Stimulated activated CD8-positive, alpha-beta memory T cell treated with anti-CD3 and anti-CD28 coated beads, Interleukin-4, amount 100 ng/mL, for 4 hours (primary cell): ENCODE results near the gene CDK6.

Experiments
- DNase-seq, 2 donors: peaks; one replicate each; pipeline ENCODE4 v3.0.0-alpha.2; 2020; ENCODE audit warnings: low read depth in 2 of 2, low spot score in 1 of 2

Gene CDK6

DNA sequence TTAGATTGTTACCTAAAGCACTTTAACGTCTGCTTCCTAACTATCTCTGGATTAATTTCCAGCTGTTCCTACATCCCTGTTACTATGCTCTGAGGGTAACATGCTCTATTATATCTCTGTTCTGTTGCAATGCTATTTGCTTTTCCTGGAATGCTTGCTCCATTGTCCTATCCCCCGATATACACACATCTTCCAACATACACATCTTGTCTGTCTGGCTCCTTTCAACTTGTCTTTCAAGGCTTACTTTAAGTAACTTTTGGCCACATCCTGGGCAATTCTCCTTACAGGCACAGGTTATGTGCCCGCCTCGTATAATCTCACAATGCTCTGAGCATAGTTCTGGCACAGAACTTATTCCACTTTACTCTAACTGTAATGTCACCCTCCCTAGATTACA lies 96.2 kb downstream of the CDK6 start:
- no peak for DNase-seq

DNA sequence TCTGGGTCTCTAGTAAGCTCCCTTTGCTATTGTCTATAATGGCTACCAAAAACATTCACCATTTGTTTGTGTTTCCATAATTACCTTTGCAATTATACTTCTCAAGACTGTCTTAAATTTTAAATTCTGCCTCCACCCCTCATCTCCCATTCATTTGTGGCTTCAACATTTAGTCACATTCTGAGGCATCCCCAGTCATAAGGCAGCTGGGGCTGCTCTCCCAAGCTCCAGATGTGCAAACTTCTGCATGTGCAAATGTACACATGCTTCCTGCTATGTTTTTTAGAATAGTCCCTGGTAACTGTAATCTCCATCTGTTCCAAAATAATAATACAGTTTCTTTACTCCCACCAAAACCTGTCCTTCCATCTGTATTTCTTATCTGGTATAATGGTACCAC lies 97.3 kb downstream of the CDK6 start:
- DNase-seq: no peak

DNA sequence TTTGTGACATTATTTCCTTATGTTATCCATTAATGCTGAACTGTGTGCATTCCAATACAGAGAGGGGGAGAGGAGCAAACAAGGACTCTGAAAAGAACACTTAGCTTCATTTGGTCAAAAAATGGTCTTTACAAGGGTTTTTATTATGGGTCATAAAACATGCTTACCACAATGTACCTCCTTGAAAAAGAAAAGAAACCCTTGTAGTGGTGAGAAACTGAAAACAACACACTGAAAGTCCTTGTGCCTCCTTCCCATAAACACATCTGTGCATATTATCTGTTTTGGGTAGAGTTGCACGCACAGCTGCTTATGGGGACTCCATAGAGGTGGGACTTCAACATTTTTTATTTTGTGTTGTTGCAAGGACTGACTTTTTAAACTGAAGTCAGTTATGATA lies 98.7 kb downstream of the CDK6 start:
- DNase-seq: no peak

DNA sequence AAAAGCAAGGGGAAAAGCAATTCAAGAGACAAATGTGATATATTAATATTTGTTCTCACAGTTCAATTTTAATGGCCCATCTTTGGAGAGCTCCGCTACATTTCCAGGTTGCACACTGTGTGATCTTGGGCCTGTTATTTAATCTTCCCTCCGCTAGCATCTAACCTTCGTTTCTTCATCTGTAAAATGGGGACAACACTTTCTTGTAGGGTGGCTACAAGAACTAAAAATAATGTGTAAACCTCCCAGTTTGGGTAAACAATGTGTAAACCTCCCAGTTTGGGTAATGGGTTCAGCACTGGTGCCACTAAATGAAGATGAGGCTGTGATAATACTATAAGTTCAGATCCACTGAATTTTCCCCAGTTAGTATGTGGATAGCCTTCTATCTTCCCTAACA lies 99.5 kb downstream of the CDK6 start:
- no peak for DNase-seq

DNA sequence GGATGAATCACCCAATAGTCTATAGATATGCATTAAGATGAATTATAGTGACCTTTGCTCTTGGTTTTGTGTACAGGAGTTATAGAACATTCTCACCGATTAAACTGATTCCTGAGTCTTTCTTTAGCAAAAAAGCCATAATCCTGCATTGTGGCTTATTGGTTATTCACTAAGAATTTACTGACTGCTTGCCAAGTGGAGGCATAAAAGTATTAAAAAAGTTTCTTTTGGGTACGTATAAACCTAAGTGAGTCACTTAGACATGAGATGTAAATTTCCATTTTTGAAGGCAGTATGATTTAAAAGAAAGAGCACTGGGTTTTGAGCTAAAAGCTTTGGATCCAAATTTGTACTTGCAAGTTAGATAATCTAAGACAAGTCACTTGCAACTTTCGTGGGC lies 100.7 kb downstream of the CDK6 start:
- DNase-seq: no peak

DNA sequence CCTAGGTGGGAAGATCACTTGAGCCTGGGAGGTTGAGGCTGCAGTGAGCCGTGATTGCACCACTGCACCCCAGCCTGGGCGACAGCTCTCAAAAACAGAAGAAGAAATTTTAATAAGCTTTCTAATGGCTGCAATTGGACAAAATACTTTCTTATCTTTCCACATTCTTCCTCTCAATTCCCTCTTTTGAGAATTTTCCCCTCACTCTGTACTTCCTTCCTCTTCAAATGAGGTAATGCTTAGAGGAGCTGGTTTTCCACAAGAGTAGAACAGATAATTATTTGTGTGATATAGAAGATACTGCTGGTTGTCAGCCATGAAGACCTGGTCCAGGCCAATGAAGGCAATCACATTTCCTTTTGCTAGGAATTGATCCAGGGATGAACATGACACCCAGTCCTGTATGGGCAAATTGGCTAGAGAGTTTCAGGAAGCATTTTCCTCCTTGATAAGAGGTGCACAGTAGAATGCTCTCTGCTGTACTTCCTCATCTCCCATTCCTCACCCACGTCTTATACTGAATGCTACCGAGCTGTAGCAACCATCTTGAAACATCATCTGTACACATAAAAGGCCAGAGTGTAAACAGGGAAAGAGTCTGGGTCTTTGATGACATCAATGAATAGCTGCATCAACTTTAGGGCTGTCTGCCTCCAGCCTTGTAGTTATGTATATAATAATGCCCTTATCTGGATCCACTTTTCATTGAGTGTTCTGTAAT lies 103.9 kb downstream of the CDK6 start:
- DNase-seq: no peak

DNA sequence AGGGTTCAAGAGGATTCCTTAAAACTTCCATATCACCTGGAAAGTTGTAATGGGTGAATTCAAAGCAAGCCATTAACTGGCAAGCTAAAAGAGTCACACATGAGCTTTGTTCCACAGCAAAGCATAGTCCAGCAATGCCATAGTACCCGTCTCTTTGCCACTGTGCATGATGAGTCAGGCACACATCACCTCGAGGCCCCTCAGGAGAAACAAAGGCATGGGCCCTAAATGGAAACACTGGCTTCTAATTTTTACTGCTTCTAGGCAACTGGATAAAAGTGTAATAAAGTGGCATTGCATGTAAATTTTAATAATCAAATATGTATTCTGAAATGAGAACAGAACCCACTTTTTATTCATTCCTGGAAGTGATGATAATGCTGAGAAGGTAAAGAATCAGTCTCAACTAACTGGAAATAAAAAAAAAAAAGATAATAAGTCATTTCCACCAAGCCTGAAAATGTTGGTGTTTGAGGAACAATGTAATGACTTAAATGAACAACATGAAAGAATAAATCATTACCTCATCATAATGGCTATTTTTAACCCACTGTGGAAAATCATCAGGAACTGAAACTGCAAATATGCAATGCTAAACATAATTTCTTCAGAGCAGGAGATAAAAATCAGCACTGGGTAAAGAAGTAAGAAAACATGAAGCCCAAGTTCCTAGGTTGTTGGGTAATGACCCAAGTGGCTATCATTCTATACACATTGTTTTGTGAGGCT lies 104.9 kb downstream of the CDK6 start:
- no peak for DNase-seq

DNA sequence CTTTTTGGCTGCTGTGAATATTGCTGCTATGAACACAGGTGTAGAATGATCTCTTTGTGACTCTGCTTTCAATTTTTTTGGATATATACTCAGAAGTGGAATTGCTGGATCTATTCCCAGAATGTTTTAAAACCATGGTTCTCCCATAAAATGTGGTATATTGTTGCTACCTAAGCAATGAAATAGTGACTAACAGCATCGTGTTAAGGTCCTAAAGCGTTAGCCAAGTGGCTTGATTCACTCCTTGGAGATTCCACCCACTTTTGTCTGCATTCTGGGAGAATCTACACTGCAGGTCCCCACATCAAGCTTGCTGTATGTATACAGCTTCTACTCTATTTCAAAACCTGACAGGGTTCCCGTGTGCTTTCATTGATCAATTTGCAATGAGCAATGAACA lies 105.6 kb downstream of the CDK6 start:
- no peak for DNase-seq

DNA sequence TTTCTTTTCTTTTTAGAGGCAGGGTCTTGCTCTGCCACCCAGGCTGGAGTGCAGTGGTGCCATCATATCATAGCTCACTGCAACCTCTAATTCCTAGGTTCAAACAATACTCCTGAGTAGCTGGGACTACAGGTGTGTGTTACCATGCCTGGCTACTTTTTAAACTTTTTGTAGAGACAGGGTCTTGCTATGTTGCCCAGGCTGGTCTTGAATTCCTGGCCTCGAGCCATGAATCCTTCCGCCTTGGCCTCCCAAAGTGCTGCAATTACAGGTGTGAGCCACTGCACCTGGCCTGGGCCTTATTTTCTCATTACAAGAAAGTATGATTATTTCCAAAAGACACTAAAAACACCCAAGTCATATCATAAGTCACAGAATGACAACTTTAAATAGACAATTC lies 106.6 kb downstream of the CDK6 start:
- DNase-seq: no peak

DNA sequence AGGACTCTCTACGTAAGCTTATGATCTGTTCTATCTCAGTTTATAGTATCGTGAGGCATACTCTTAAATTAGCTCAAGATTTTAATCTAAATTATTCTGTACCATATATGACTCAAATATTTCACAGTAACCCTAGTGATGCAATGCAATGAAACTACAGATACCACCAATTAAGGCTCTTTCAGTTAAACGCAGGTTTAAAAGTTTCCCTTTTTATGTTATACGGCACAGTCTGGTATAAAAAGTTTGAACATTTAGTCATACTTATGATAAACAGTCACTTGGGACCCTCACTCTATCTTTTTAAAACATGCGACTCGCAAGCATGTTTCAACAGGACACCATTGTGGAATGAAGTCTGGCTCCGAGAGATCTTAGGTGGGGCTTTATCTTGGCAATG lies 107.2 kb downstream of the CDK6 start:
- DNase-seq: no peak

DNA sequence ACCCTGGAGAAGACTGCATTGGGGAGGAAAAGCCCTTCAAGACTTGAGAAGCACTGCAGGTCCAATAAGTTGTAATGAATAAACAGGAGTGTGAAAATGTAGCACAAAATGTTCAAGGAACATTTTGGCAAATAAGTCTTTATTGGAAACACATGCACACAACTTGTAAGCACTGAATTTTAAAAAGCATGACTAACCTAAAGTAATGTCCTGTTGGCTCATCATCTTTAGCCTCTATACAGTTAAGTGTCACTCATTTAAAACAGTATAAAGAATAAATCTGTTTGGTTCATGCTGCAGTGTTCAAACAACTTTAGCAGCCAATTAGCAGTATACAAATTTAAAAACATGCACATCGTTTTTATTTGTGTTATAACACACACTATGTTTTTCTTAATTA lies 108.6 kb downstream of the CDK6 start:
- no peak for DNase-seq

DNA sequence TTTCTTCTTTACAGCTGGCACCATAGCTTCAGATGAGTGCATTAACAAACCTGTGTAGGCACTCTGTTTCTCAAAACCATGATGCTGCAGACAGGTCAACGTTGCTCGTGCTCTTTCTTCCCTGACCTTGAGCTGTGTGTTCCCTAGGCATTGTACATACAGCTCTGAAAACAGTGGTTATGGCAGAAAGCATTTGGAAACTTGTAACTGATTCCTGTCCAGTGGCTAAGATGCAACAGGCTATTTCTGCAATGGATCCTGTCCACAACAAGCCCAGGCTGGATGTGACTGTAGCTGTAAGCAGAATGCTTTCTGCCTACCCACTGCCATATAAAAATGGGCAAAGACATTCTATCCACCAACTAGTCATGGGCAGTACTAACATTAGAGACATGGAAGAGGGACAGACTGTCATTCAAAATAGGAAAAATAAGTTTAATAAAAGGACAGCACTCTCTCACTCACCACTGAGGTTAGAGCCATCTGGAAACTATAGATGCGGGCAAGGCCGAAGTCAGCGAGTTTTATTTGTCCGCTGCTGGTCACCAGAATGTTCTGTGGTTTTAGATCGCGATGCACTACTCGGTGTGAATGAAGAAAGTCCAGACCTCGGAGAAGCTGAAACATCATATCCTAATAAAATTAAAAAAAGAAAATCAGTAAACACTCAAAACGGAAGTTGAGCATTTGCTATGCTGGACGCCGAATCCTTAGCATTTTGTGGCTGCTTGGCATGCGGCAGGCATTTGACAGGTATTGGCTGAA lies 111.0 kb downstream of the CDK6 start:
- DNase-seq: no peak

DNA sequence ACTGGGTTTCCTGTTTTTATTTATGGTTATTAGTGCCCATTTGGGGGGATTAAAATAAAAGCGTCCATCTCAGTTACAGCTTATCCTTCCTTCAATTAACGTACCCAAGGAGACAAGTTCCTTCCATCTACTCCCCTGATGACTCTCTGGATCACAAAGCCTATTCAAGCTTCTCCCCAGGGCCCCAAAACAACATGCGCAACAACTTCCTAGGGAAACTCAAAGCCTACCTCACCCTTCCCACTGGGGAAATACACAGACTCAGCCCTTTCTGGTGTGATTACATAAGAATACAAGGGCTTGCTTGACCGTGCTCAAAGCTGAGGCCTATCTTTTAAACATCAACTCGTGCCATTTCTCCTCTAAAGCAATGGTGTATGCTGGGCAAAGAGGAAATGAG lies 112.4 kb downstream of the CDK6 start:
- DNase-seq: no peak

DNA sequence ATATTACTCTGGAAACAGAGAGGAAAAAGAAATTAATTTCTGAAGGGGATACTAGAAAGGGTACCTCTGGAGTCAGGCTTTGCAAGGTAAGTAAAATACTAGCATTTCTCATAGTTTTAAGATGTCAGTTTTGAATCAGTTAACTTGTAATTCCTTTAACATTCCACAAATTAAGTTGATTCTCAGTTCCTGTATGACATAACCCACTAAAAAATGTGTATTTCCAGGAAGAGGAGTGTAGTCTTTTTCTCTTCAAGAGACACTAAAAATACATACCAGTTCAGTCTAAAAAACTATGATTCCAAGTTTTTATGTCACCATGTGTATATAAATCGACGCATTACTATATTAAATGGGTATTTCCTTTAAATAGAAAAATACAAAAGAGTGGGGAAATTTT lies 113.2 kb downstream of the CDK6 start:
- DNase-seq: no peak

DNA sequence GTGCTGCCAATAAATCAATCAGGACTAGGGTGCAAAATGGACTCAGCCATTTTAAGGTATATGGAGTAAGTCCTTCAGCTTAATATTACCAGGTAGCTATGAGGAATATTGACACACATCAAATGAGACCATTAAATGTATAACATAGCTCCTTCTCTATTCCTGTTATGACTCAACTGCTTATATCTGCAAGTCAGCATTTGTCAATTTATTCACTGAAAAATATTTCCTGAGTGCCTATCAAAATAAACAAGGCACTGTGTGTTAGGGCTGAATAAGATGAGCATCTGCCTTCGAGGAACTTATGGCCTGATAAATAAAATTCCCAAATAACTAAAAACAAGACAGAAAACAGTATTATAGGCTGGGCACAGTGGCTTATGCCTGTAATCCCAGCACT lies 113.8 kb downstream of the CDK6 start:
- no peak for DNase-seq

DNA sequence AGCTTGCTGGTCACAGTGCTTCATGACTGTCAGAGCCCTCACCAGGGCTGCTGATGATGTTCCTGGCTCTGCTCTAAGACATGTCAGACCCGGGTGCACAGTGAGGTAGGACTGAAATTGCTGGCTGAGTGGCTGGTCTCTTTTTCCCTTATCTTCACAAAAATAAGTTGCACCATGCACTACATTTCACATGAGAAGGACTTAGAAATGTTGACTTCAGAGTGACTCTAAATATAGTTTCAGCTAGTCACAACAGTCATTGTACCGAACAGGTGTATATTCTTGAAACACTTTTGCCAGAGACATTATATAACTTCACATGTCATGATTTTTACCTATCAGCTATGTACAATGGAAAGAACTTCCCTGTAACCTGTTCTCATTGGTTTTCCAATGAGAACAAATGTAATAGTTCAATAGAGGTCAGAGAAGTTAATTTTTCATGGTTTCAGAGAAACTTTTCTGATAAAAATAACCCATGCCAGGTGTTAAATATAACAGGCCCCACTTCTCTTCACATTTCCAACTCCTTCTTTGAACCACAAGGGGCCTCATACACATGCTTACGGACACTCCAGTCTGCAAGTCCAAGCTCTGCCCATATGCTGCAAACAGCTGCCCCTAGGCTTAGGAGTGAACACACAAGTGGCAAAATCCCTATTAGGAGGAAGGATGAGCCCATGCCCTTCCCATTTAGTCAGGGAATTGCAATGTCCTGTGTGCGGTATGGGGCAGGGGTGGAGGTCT lies 115.6 kb downstream of the CDK6 start:
- no peak for DNase-seq

DNA sequence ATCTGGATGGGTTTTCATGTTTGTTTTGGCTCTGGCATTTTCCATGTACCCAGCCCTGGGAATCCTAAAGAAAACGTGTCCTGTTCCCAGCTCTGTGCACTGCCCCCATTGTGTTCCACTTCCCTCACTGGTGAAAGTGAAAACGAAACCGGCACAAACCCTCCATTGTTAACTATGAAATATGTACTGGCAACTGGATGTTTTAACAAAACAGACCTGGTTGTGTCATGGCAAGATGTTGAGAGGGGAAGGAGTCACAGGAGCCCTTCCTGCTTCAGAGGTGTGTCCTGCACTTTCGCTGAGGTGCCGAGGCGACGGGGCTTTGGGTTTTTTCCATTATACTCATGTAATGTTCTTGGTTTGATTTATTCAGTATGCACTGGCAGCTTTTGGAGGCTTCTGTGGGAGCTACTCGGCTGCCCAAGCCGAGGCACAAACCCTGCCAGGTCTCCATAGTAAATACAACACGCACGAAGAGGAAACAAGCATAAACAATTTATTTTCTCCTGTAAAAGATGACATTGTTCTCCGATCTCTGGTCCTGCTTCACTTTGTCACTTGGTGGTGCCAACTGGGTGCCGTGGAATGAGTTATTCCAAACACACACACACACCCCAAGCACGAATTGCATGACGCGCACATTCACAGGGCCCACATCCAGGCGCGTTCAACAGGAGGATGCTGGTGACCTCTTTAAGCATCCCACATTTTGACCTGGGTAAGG lies 118.2 kb downstream of the CDK6 start:
- peak; percentile 9 to 25 for DNase-seq

DNA sequence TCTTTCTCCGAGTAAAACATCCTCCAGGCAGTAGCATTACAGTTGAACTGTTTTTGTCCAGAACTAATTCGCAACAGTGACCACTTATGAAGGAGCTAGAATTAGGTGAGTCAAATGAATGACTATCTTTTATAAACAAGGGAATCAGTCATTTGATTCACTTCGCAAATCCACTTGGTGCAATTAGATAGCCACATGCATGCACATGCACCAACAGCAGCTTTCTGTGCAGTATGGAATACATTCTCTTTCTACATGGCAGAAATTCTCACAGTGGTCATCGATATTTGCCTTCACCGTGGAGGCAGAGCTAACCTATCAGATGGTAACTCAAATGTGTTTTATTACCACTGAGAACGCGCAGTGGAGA lies 118.8 kb downstream of the CDK6 start:
- no peak for DNase-seq

DNA sequence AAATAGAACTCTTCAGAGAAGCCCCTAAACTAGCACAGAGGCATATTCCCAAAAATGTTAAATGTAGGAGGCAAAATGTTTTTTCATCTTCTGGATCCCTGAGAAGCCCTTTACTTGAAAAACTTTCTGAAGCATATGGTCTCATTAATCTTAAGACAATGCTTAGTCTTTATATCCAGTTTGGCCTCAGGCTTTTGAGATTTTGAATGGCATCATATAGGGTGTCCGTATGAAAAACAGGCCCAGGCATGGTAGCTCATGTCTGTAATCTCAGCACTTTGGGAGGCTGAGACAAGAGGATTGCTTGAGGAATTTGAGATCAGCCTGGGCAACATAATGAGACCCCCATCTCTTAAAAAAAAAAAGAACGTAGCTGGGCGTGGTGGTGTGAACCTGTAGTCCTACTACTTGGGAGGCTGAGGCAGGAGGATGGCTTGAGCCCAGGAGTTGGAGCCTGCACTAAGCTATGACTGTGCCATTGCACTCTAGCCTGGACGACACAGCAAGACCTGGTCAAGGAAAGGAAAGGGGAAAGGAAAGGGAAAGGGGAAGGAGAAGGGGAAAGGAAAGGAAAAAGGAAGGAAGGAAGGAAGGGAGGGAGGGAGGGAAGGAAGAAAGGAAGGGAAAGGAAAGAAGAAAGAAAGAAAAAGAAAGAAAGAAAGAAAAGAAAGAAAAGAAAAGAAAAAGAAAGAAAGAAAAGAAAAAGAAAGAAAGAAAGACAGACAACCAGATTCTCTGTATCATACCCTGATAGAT lies 119.4 kb downstream of the CDK6 start:
- DNase-seq: no peak

DNA sequence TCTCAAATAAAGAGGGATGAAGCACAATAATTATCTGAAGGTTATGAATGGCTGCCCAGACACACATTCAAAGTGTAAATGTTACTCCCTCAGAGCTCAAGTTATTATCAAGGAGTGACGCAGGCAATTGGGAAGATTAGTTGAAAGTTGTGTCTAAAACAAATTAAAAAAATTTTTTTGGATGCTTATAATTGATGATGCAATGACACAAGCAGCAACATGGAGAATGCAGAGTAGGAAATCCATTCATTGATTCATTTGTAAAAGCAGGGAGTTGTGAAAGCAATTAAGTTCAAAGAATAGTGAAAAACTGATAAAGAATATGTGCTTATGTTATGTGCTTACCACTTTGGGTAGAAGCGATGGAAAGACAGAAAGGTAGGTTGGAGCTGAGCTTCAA lies 120.4 kb downstream of the CDK6 start:
- DNase-seq: no peak
